GM12878 (cell line): ENCODE results near the gene SMIM1. TPM values are rescaled to one million over a fixed set of nuclear protein-coding genes. Genes with fewer than 3 reads are reported as not detected.

Experiments used
- ATAC-seq: fragments of 200-7000 bp; cut with Tn5 transposase; 3 replicates; pipeline ENCODE4 v1.9.1; 2020; ENCODE audit warnings: mild to moderate bottlenecking, moderate library complexity
- BruUV-seq: library from RNA; stranded (reverse); fragments of 400-500 nt; replicated peaks from 2 replicates; lab custom pipeline; 2021; lab: Mats Ljungman, UMichigan
- CTCF ChIA-PET: fragments of 300-600 bp; sonication (Branson Sonifier 250); formaldehyde crosslinking; extraction: SDS; loops from one replicate; lab custom pipeline; 2021; ENCODE audit warnings: inconsistent platforms; lab: Yijun Ruan, JAX
- POLR2A ChIA-PET: fragments of 350-600 bp; formaldehyde crosslinking; extraction: SDS; loops from one replicate; lab custom pipeline; 2021; ENCODE audit warnings: inconsistent platforms; lab: Charles Lee
- RAD21 ChIA-PET: fragments of 300-600 bp; sonication (Branson Sonifier 250); formaldehyde crosslinking; loops from one replicate; lab custom pipeline; 2023; ENCODE audit warnings: antibody characterized with exemption; ENCODE audit not compliant: unreplicated experiment; lab: Charles Lee
- SMC1A ChIA-PET: fragments of 300-600 bp; sonication (Branson Sonifier 250); formaldehyde crosslinking; loops from one replicate; lab custom pipeline; 2023; ENCODE audit not compliant: unreplicated experiment, uncharacterized antibody; lab: Charles Lee
- DNase-seq: peaks from one replicate; pipeline ENCODE4 v3.0.0-alpha.2; 2011; ENCODE audit warnings: low read depth, low spot score
- FAIRE-seq: peaks from 3 replicates; lab custom pipeline; 2011; peaks lifted over from hg19 to GRCh38; lab: Jason Lieb, UNC
- H2AFZ ChIP-seq: 2 replicates; pipeline ENCODE4 v1.6.0; 2011; ENCODE audit warnings: low read depth, low read length, control low read depth; ENCODE audit not compliant: control insufficient read depth
- H3K27ac ChIP-seq: 2 replicates; pipeline ENCODE4 v1.5.1; 2011; ENCODE audit warnings: control low read depth; ENCODE audit not compliant: control insufficient read depth, insufficient read depth
- H3K27me3 ChIP-seq, 2 experiments: replicated peaks in 1 of 2; 2 replicates each; pipeline versions ENCODE4 v1.6.0 to v1.6.1; 2011; ENCODE audit warnings: low read length in 1 of 2; ENCODE audit not compliant: control insufficient read depth in 2 of 2, insufficient read depth in 2 of 2
- H3K36me3 ChIP-seq, 2 experiments: 2 replicates each; pipeline ENCODE4 v1.5.1; 2011; ENCODE audit warnings: low read length in 1 of 2; ENCODE audit not compliant: control insufficient read depth in 2 of 2, insufficient read depth in 2 of 2
- H3K4me1 ChIP-seq: 2 replicates; pipeline ENCODE4 v1.6.1; 2011; ENCODE audit warnings: mild to moderate bottlenecking, low read length, moderate library complexity, mixed read lengths; ENCODE audit not compliant: control insufficient read depth, insufficient read depth
- H3K4me2 ChIP-seq: 2 replicates; pipeline ENCODE4 v1.6.0; 2011; ENCODE audit warnings: control low read depth; ENCODE audit not compliant: control insufficient read depth, insufficient read depth
- H3K4me3 ChIP-seq: fragments of 200-600 bp; sonication (generic); 2 replicates; pipeline ENCODE4 v1.5.1; 2016
- H3K79me2 ChIP-seq: 2 replicates; pipeline ENCODE4 v1.6.0; 2011; ENCODE audit warnings: low read length; ENCODE audit not compliant: control insufficient read depth, insufficient read depth
- H3K9ac ChIP-seq: 2 replicates; pipeline ENCODE4 v1.8.0; 2011; ENCODE audit warnings: low read length, control low read depth, mixed read lengths; ENCODE audit not compliant: control insufficient read depth, insufficient read depth
- H3K9me3 ChIP-seq: replicated peaks from 3 replicates; pipeline ENCODE4 v1.5.1; 2011; ENCODE audit warnings: mild to moderate bottlenecking, low read length; ENCODE audit not compliant: control insufficient read depth, insufficient read depth
- H4K20me1 ChIP-seq: 2 replicates; pipeline ENCODE4 v1.6.0; 2011; ENCODE audit not compliant: control insufficient read depth, insufficient read depth
- CHD2 ChIP-seq: IDR thresholded peaks from 2 replicates; pipeline ENCODE4 v1.6.1; 2011; ENCODE audit warnings: low read depth, low read length, improper control_type of control experiment, borderline replicate concordance
- EZH2 ChIP-seq: IDR thresholded peaks from 2 replicates; pipeline ENCODE4 v1.6.1; 2012; ENCODE audit warnings: low read depth, mild to moderate bottlenecking, control low read depth, inconsistent platforms, low read length, borderline replicate concordance; ENCODE audit not compliant: control insufficient read depth
- GABPA ChIP-seq: IDR thresholded peaks from 2 replicates; pipeline ENCODE4 v1.6.1; 2014; ENCODE audit warnings: antibody characterized with exemption, low read depth, mild to moderate bottlenecking, inconsistent platforms
- GATAD2B ChIP-seq: fragments of 450-650 bp; conservative IDR thresholded peaks from 2 replicates; pipeline ENCODE4 v1.6.1; 2017; ENCODE audit warnings: low read depth, mild to moderate bottlenecking, moderate library complexity
- HDAC6 ChIP-seq: fragments of 200-600 bp; sonication (generic); IDR thresholded peaks from one replicate; pipeline ENCODE4 v1.8.0; 2017; ENCODE audit warnings: antibody characterized with exemption; ENCODE audit not compliant: unreplicated experiment
- KAT2A ChIP-seq: conservative IDR thresholded peaks from 2 replicates; pipeline ENCODE4 v1.6.1; 2011; ENCODE audit warnings: low read depth, low read length; ENCODE audit not compliant: control insufficient read depth
- KDM1A ChIP-seq: fragments of 200-600 bp; sonication (generic); IDR thresholded peaks from 2 replicates; pipeline ENCODE4 v1.6.1; 2016; ENCODE audit warnings: borderline replicate concordance
- NBN ChIP-seq: fragments of 450-650 bp; IDR thresholded peaks from 2 replicates; pipeline ENCODE4 v1.6.1; 2016
- NFIC ChIP-seq: IDR thresholded peaks from 2 replicates; pipeline ENCODE4 v1.6.1; 2012; ENCODE audit warnings: low read depth, mild to moderate bottlenecking, inconsistent platforms, low read length, moderate library complexity
- RB1 ChIP-seq: fragments of 450-650 bp; formaldehyde crosslinking; IDR thresholded peaks from 2 replicates; pipeline ENCODE4 v1.6.1; 2017; ENCODE audit warnings: mild to moderate bottlenecking, borderline replicate concordance
- SMARCA5 ChIP-seq: fragments of 450-650 bp; IDR thresholded peaks from 2 replicates; pipeline ENCODE4 v1.6.1; 2017; ENCODE audit warnings: mild to moderate bottlenecking
- SREBF2 ChIP-seq: IDR thresholded peaks from 2 replicates; pipeline ENCODE4 v1.6.1; 2012; ENCODE audit warnings: mild to moderate bottlenecking, low read length
- ZBTB33 ChIP-seq: fragments of 450-650 bp; IDR thresholded peaks from 2 replicates; pipeline ENCODE4 v1.6.1; 2017; ENCODE audit warnings: mild to moderate bottlenecking
- ZBTB4 ChIP-seq: fragments of 450-650 bp; formaldehyde crosslinking; IDR thresholded peaks from 2 replicates; pipeline ENCODE4 v1.4.0; 2022; ENCODE audit warnings: mild to moderate bottlenecking, moderate library complexity
- WGBS: methylation state at CpG from one replicate; pipeline ENCODE4 v1.1.6; 2016; ENCODE audit warnings: low lambda C conversion rate; ENCODE audit not compliant: insufficient replicate concordance, insufficient coverage; ENCODE audit errors: missing lambda C conversion rate; 5-methylcytosine and 5-hydroxymethylcytosine counted together
- in situ Hi-C: fragments of 300-500 bp; cut with MboI; formaldehyde crosslinking; loops from 9 replicates; pipeline ENCODE4 v1.14.3; 2018; ENCODE audit warnings: mixed read lengths
- intact Hi-C: fragments of 100-400 bp; cut with micrococcal nuclease; formaldehyde crosslinking; loops from one replicate; pipeline ENCODE4 v1.14.2; 2022; ENCODE audit not compliant: unreplicated experiment
- polyA plus RNA-seq, 11 experiments: library from polyadenylated mRNA; depleted of rRNA in 4 of 11; unstranded in 6 of 11; stranded (reverse) in 5 of 11; fragments of >200 nt; fragmentation: Nextera tagmentation in 4 of 11; fragmentation: Illumina TruSeq in 1 of 11; extraction: Ambion mirVana in 4 of 11; extraction: Trizol in 1 of 11; gene quantifications; 1 replicate in 1 of 11; 2 replicates in 10 of 11; pipeline versions ENCODE4 v1.2.1 to v1.2.3, GENCODE V29; 2011 to 2016; ENCODE audit warnings: inconsistent platforms in 2 of 11, missing spikeins in 2 of 11, low read depth in 1 of 11
- total RNA-seq, 4 experiments: library from RNA; depleted of rRNA in 3 of 4; stranded (reverse); fragments of >200 nt in 3 of 4; fragmentation: Illumina TruSeq in 1 of 4; extraction: Trizol in 1 of 4; gene quantifications; 2 replicates each; pipeline versions ENCODE4 v1.2.1 to v1.2.3, GENCODE V29; 2013 to 2021

SMIM1 gene
- total and polyA plus RNA-seq, 10 of the 15 experiments (the other 5 are each of a cell fraction or from before 2014, with no cell fraction given): 0.30 to 0.37 TPM; not detected in 8

- no peak for TF ChIP-seq EZH2
- TF ChIP-seq KAT2A: no peak
- TF ChIP-seq KDM1A: no peak
- no peak for TF ChIP-seq GABPA
- no peak for TF ChIP-seq CHD2
These were observed 10.2 kb upstream of the SMIM1 start (continued) for GRCh38 chr1:3762151-3762872.

GRCh38 chr1:3762873-3763228 lies 9.7 kb upstream of the SMIM1 start:
- BruUV-seq: no TSS peak
- SMC1A ChIA-PET: no interaction called here
- H3K4me1 ChIP-seq: no peaks in the 10 kb centered on the region
- RAD21 ChIA-PET: no interaction called here
- FAIRE-seq (no peak), ATAC-seq (no peak), DNase-seq (no peak)
- H4K20me1 ChIP-seq: no peaks in the 10 kb centered on the region
- H3K36me3 ChIP-seq: no peaks in the 10 kb centered on the region
- H2AFZ ChIP-seq: no peak overlapping the region
- H3K4me2 ChIP-seq: no peak overlapping the region
- in situ Hi-C loops (no loop called here), intact Hi-C loops (no loop called here)
- no peaks in the 10 kb centered on the region for H3K27me3 ChIP-seq
- no peaks in the 10 kb centered on the region for H3K79me2 ChIP-seq
- H3K4me3 ChIP-seq: no peak overlapping the region
- POLR2A ChIA-PET: no interaction called here
- no peak for TF ChIP-seq RB1
- TF ChIP-seq HDAC6: no peak
- no peak for TF ChIP-seq GATAD2B
- TF ChIP-seq KAT2A: no peak
- no peak for TF ChIP-seq NBN
- TF ChIP-seq SMARCA5: no peak
- TF ChIP-seq NFIC: no peak
- no peak for TF ChIP-seq KDM1A
- no peak for TF ChIP-seq SREBF2
- TF ChIP-seq ZBTB33: no peak
- no peak for TF ChIP-seq ZBTB4 (CRISPR knock-in tag)
- no peaks in the 10 kb centered on the region for H3K9me3 ChIP-seq
- CTCF ChIA-PET: no interaction called here
- WGBS: 26% methylated on average over 12 of the region's 12 CpGs
- H3K9ac ChIP-seq: no peak overlapping the region
- H3K27ac ChIP-seq: no peak overlapping the region
